Activated CD4-positive, alpha-beta memory T cell treated with anti-CD3 and anti-CD28 coated beads for 36 hours (primary cell): ENCODE results near the gene MGA. TPM values are rescaled to one million over a fixed set of nuclear protein-coding genes. Genes with fewer than 3 reads are reported as not detected.

ENCODE experiments used
- CTCF ChIA-PET: fragments of 350-600 bp; sonication (Branson Sonifier 250); formaldehyde crosslinking; loops from one replicate; lab custom pipeline; 2021; ENCODE audit warnings: antibody characterized with exemption, inconsistent platforms; lab: Charles Lee
- POLR2A ChIA-PET: fragments of 350-600 bp; sonication (Branson Sonifier 250); formaldehyde crosslinking; loops from one replicate; lab custom pipeline; 2021; ENCODE audit warnings: antibody characterized with exemption; lab: Charles Lee
- DNase-seq: peaks from one replicate; pipeline ENCODE4 v3.0.0-alpha.2; 2020
- H3K27ac Mint-ChIP-seq: one replicate; pipeline ENCODE4 v1.8.0; 2021; ENCODE audit warnings: mixed read lengths
- H3K27me3 Mint-ChIP-seq: one replicate; pipeline ENCODE4 v1.8.0; 2021; ENCODE audit warnings: mixed read lengths
- H3K36me3 Mint-ChIP-seq: one replicate; pipeline ENCODE4 v1.8.0; 2021; ENCODE audit warnings: mixed read lengths
- H3K4me1 Mint-ChIP-seq: one replicate; pipeline ENCODE4 v1.8.0; 2021; ENCODE audit warnings: low read depth, mixed read lengths
- H3K4me3 Mint-ChIP-seq: one replicate; pipeline ENCODE4 v1.8.0; 2021; ENCODE audit warnings: mild to moderate bottlenecking, mixed read lengths
- H3K9me3 Mint-ChIP-seq: one replicate; pipeline ENCODE4 v1.8.0; 2021; ENCODE audit warnings: mixed read lengths
- intact Hi-C: fragments of 100-400 bp; cut with micrococcal nuclease; formaldehyde crosslinking; loops from one replicate; pipeline ENCODE4 v1.15.1; 2023
- total RNA-seq, 2 experiments: library from RNA; stranded (reverse); gene quantifications; one replicate each; pipeline ENCODE4 v1.2.3, GENCODE V29; 2021

MGA gene
- total RNA-seq: 10 to 100 TPM; 29.6 to 31.4 TPM

DNA sequence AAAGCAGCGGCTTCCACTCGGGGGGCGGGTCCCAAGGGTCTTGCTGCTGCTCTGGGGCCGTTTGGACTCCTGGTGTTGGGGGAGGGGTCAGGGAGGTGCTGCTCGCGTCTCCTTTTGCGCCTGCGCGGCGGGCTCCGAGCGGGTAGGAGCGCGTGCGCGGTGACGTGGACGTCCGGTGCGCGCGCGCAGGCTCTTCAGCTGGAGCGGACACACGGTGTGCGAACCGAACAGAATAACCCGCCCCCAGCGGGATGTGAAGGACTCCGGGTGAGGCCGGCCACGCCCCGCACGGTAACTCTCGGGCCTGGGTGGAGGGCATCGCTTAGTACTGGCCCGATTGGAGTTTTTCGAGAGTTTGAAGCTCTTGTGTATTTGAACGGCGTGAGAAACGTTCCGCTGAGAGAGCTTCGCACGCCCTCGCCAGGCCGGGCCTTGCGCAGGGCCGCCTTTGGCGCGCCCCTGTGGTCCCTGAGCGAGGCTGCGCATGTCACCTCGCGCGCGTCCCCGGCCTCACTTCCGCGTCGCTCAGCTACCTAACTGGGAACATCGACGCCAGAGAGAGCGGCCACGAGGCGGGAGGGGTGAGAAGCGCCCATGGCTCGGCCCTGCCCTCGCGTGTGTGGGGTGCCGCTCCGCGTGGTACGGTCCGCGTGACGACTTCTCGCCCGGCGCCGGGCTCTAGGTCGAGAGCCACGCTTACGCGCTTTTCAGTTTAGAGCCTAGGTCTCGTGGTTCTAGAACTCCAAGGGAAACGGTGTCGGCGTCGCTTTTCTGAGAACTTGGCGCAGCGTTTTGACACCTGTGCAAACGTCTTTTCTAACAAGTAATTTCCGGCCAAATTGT lies at the start of gene MGA:
Gene MGA (plus strand): TSS at position 171 of the 843 bp plus-strand sequence.
- H3K9me3 Mint-ChIP-seq: no peaks in the 10 kb centered on the region
- intact Hi-C loops: loop anchor here (1.0 to 2.0 kb wide), 4 partner anchors 30 to 170 kb away; partner anchors contain the start of gene MAPKBP1
- ChIA-PET POLR2A (interaction anchor here (0.6 to 1.3 kb wide), 6 partner anchors 36 to 377 kb away, joined by 3 to 6 read pairs (median 3); partner anchors contain the start of gene MAPKBP1), CTCF (interaction anchor here (0.9 to 2.5 kb wide), 5 partner anchors 39 to 276 kb away, joined by 3 to 16 read pairs (median 3); partner anchors contain the start of gene MAPKBP1)
- H3K27ac Mint-ChIP-seq: peak within 1 kb of the TSS; percentile 76
- H3K4me3 Mint-ChIP-seq: peak within 1 kb of the TSS; percentile 86
- H3K27me3 Mint-ChIP-seq: no peaks in the 10 kb centered on the region
- peaks cover 2% of the 10 kb centered on the region for H3K36me3 Mint-ChIP-seq
- H3K4me1 Mint-ChIP-seq: peaks cover 39% of the 10 kb centered on the region
- peak; percentile 92 for DNase-seq

GRCh38 chr15:41620536-41621199 lies 39.5 kb upstream of the MGA start:
- CTCF ChIA-PET: interaction anchor here (1.2 to 1.8 kb wide), 2 partner anchors 19 to 40 kb away, joined by 4 to 7 read pairs; partner anchors contain the start of gene MGA
- H3K4me1 Mint-ChIP-seq: peaks cover 16% of the 10 kb centered on the region
- peaks cover 2% of the 10 kb centered on the region for H3K36me3 Mint-ChIP-seq
- H3K27ac Mint-ChIP-seq: no peak overlapping the region
- no peaks in the 10 kb centered on the region for H3K27me3 Mint-ChIP-seq
- POLR2A ChIA-PET: interaction anchor here (1.0 to 1.1 kb wide), 2 partner anchors 15 to 39 kb away, joined by 4 to 6 read pairs; partner anchors contain the start of gene MGA
- no peak for DNase-seq
- H3K9me3 Mint-ChIP-seq: peaks cover 10% of the 10 kb centered on the region
- intact Hi-C loops: loop anchor here (1.0 to 5.0 kb wide), 4 partner anchors 40 to 154 kb away; partner anchors contain the start of genes MAPKBP1, MGA and TYRO3
- H3K4me3 Mint-ChIP-seq: peak overlapping the region; percentile 76

- Mint-ChIP-seq H3K27me3 (no peaks in the 10 kb centered on the region), H3K36me3 (peaks cover 2% of the 10 kb centered on the region), H3K4me3 (peak overlapping the region; percentile 76), H3K27ac (peak overlapping the region; percentile 69), H3K4me1 (peaks cover 16% of the 10 kb centered on the region), H3K9me3 (peaks cover 10% of the 10 kb centered on the region)
- peak; percentile 90 for DNase-seq
- intact Hi-C loops: loop anchor here (1.0 to 5.0 kb wide), 4 partner anchors 39 to 153 kb away; partner anchors contain the start of genes MAPKBP1, MGA and TYRO3
- ChIA-PET POLR2A (interaction anchor here (1.0 to 1.1 kb wide), 2 partner anchors 14 to 39 kb away, joined by 4 to 6 read pairs; partner anchors contain the start of gene MGA), CTCF (interaction anchor here (1.1 to 1.8 kb wide), 3 partner anchors 18 to 39 kb away, joined by 3 to 6 read pairs (median 4); partner anchors contain the start of gene MGA)
Measured at GRCh38 chr15:41621200-41622193, 38.7 kb upstream of the MGA start.

DNA sequence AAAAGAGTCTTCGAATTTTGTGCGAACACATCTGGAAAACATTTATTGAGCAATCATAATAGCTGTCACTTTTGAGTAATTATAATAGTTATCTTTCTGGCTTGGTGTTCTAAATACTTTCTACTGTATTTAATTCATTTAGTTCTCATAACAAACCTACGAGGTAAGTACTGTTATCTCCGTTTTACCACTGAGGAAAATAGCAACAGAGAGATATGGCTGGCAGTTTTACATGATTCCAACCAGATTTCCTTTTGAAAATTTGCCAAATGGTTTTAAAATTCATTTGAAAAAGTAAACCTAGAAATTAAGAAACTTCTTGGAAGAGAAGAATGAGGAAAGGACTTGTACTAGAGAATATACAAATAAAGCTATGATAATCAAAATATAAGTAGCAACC lies 37.3 kb upstream of the MGA start:
- Mint-ChIP-seq H3K4me1 (peaks cover 16% of the 10 kb centered on the region), H3K27ac (no peak overlapping the region), H3K27me3 (no peaks in the 10 kb centered on the region), H3K9me3 (peaks cover 5% of the 10 kb centered on the region), H3K4me3 (no peak overlapping the region), H3K36me3 (peaks cover 2% of the 10 kb centered on the region)
- ChIA-PET CTCF (interaction anchor here (1.7 kb wide), 1 partner anchor 19 kb away, joined by 6 read pairs; no protein-coding TSS in a partner anchor), POLR2A (no interaction called here)
- intact Hi-C loops: loop anchor here (5.0 kb wide), 1 partner anchor 66 kb away; the partner anchor contains the start of gene TYRO3
- no peak for DNase-seq

DNA sequence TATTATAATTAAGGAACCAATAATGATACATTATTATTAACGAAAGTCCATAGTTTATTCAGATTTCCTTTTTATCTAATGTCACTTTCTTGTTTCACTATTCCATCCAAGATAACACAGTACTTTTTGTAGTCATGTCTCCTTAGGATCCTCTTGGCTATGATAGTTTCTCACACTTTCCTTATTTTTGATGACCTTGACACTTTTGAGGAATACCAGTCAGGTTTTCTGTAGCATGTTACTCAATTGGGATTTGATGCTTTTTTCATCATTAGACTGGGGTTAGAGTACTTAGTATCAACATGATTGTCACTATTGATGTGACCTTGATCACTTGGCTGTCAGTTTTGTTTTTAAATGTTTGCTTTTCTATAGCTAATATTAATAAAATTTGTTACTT lies 33.0 kb upstream of the MGA start:
- CTCF ChIA-PET: no interaction called here
- no peak overlapping the region for H3K4me3 Mint-ChIP-seq
- no peaks in the 10 kb centered on the region for H3K9me3 Mint-ChIP-seq
- no peak for DNase-seq
- POLR2A ChIA-PET: no interaction called here
- H3K36me3 Mint-ChIP-seq: no peaks in the 10 kb centered on the region
- H3K27me3 Mint-ChIP-seq: no peaks in the 10 kb centered on the region
- H3K4me1 Mint-ChIP-seq: no peaks in the 10 kb centered on the region
- no peak overlapping the region for H3K27ac Mint-ChIP-seq
- intact Hi-C loops: no loop called here

- Mint-ChIP-seq H3K9me3 (no peaks in the 10 kb centered on the region), H3K27ac (no peak overlapping the region), H3K4me1 (peaks cover 2% of the 10 kb centered on the region), H3K27me3 (no peaks in the 10 kb centered on the region), H3K4me3 (no peak overlapping the region), H3K36me3 (no peaks in the 10 kb centered on the region)
- intact Hi-C loops: no loop called here
- POLR2A ChIA-PET: no interaction called here
- CTCF ChIA-PET: interaction anchor here (0.6 kb wide), 1 partner anchor 69 kb away, joined by 3 read pairs; no protein-coding TSS in a partner anchor
- DNase-seq: no peak
Measured at GRCh38 chr15:41629463-41629862, 30.7 kb upstream of the MGA start.

DNA sequence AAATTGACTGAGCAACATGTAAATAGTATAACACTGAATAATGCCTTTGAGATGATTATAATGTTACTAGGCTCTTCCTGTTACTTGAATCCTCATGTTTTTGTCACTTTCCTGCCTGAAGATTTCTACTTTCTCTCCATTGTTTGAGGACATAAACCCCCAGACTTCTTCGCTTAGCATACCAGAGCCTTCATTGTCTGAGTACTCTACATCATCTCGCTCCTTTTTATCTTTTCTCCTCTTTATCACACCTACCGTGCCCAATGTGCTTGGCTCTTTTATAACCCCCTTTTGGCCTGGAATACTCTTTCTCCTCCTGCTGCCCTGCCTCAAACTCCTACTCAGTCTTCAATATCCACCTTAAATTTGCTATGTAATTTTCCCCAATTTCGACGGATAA lies 30.3 kb upstream of the MGA start:
- POLR2A ChIA-PET: no interaction called here
- H3K4me3 Mint-ChIP-seq: no peak overlapping the region
- no peaks in the 10 kb centered on the region for H3K27me3 Mint-ChIP-seq
- no peak overlapping the region for H3K27ac Mint-ChIP-seq
- peaks cover 2% of the 10 kb centered on the region for H3K4me1 Mint-ChIP-seq
- H3K9me3 Mint-ChIP-seq: no peaks in the 10 kb centered on the region
- intact Hi-C loops: no loop called here
- no peaks in the 10 kb centered on the region for H3K36me3 Mint-ChIP-seq
- CTCF ChIA-PET: interaction anchor here (0.6 to 2.1 kb wide), 2 partner anchors 26 to 69 kb away, joined by 3 to 6 read pairs; no protein-coding TSS in a partner anchor
- DNase-seq: no peak

GRCh38 chr15:41630616-41631217 lies 29.5 kb upstream of the MGA start:
- DNase-seq: no peak
- POLR2A ChIA-PET: no interaction called here
- CTCF ChIA-PET: interaction anchor here (2.1 kb wide), 1 partner anchor 27 kb away, joined by 6 read pairs; no protein-coding TSS in a partner anchor
- H3K4me1 Mint-ChIP-seq: peaks cover 2% of the 10 kb centered on the region
- H3K27me3 Mint-ChIP-seq: no peaks in the 10 kb centered on the region
- intact Hi-C loops: no loop called here
- no peaks in the 10 kb centered on the region for H3K9me3 Mint-ChIP-seq
- H3K36me3 Mint-ChIP-seq: no peaks in the 10 kb centered on the region
- no peak overlapping the region for H3K27ac Mint-ChIP-seq
- no peak overlapping the region for H3K4me3 Mint-ChIP-seq

DNA sequence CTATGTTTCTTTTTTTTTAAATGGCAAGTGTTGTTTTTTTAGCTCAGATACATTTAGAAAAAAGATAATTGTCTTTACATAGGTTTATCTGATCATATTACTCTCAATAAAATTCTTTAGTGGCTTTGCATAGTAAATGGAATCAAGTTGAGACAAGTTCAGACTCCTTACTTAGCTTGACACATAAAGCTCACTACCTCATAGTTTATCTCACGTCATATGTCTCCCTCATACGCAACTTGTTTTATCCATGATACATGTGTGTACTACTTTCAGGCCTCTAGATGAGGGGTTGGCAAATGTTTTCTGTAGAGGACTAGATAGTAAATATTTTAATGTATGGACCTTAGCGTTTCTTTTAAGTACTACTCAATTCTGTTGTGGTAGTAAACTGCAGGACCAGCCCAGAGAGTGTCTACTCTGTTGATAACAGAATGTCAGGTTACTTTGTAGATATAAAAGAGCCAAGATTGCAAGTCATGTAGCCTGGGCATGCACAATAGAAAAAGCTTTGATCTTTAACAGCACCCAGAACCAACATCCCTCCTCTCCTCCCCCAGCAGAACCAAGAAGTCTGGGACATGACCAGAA lies 28.2 kb upstream of the MGA start:
- CTCF ChIA-PET: interaction anchor here (2.1 kb wide), 1 partner anchor 28 kb away, joined by 6 read pairs; no protein-coding TSS in a partner anchor
- H3K27ac Mint-ChIP-seq: no peak overlapping the region
- intact Hi-C loops: no loop called here
- no peaks in the 10 kb centered on the region for H3K36me3 Mint-ChIP-seq
- peaks cover 2% of the 10 kb centered on the region for H3K4me1 Mint-ChIP-seq
- H3K4me3 Mint-ChIP-seq: no peak overlapping the region
- H3K9me3 Mint-ChIP-seq: no peaks in the 10 kb centered on the region
- no peak for DNase-seq
- POLR2A ChIA-PET: no interaction called here
- H3K27me3 Mint-ChIP-seq: no peaks in the 10 kb centered on the region

GRCh38 chr15:41633609-41634008 lies 26.6 kb upstream of the MGA start:
- DNase-seq: no peak
- H3K27me3 Mint-ChIP-seq: no peaks in the 10 kb centered on the region
- intact Hi-C loops: no loop called here
- H3K36me3 Mint-ChIP-seq: no peaks in the 10 kb centered on the region
- POLR2A ChIA-PET: no interaction called here
- H3K9me3 Mint-ChIP-seq: no peaks in the 10 kb centered on the region
- CTCF ChIA-PET: interaction anchor here (1.5 kb wide), 1 partner anchor 30 kb away, joined by 8 read pairs; no protein-coding TSS in a partner anchor
- H3K27ac Mint-ChIP-seq: no peak overlapping the region
- H3K4me1 Mint-ChIP-seq: peaks cover 2% of the 10 kb centered on the region
- H3K4me3 Mint-ChIP-seq: no peak overlapping the region
